DND-41 (cell line): ENCODE results near the gene SLC15A1.

Source experiments
- EZH2 ChIP-seq: IDR thresholded peaks from 3 replicates; pipeline ENCODE4 v1.6.1; 2012; ENCODE audit warnings: borderline replicate concordance, low read depth, mild to moderate bottlenecking, moderate library complexity, low read length, inconsistent platforms; ENCODE audit not compliant: severe bottlenecking
- TF ChIP-seq, protein P1 (sequence below): IDR thresholded peaks from 2 replicates; pipeline ENCODE4 v1.5.1; 2012; ENCODE audit warnings: borderline replicate concordance, low read length, moderate library complexity, mild to moderate bottlenecking; ENCODE audit not compliant: poor library complexity, severe bottlenecking; ENCODE audit errors: extremely low read depth

DNA sequence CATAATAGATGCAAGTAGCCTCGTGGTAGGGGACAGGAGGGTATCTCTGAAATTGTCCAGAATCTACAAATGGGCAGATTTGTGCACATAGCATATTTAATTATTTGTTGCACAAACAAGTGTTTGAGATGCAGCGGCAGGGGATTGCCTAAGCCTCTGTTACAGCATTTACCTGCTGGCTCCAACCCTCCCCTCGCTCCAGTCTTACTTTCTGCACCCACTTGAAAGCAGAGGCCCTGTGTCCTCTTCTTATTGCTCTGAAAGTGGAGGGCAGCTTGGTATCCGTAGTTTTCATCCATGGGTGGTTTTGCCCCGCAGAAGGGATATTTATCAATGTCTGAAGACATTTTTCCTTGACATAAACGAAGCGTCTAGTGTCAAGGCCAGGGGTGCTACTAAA lies 102.6 kb downstream of the SLC15A1 start:
- TF ChIP-seq, protein P1, sequence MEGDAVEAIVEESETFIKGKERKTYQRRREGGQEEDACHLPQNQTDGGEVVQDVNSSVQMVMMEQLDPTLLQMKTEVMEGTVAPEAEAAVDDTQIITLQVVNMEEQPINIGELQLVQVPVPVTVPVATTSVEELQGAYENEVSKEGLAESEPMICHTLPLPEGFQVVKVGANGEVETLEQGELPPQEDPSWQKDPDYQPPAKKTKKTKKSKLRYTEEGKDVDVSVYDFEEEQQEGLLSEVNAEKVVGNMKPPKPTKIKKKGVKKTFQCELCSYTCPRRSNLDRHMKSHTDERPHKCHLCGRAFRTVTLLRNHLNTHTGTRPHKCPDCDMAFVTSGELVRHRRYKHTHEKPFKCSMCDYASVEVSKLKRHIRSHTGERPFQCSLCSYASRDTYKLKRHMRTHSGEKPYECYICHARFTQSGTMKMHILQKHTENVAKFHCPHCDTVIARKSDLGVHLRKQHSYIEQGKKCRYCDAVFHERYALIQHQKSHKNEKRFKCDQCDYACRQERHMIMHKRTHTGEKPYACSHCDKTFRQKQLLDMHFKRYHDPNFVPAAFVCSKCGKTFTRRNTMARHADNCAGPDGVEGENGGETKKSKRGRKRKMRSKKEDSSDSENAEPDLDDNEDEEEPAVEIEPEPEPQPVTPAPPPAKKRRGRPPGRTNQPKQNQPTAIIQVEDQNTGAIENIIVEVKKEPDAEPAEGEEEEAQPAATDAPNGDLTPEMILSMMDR, result no peak
- no peak for TF ChIP-seq EZH2
